DND-41 (cell line): ENCODE results near the gene VARS1.

Experiments
- ATAC-seq: fragments of 200-7000 bp; cut with Tn5 transposase; 3 replicates; pipeline ENCODE4 v1.9.1; 2021; ENCODE audit warnings: low read depth; ENCODE audit not compliant: insufficient read depth
- DNase-seq: peaks from one replicate; pipeline ENCODE4 v3.0.0-alpha.2; 2020
- H2AFZ ChIP-seq: 2 replicates; pipeline ENCODE4 v1.6.0; 2012; ENCODE audit warnings: low read depth, low read length
- H3K27ac ChIP-seq: 2 replicates; pipeline ENCODE4 v1.5.1; 2012; ENCODE audit warnings: low read length, inconsistent platforms
- H3K27me3 ChIP-seq: fragments of 200-600 bp; sonication (generic); 2 replicates; pipeline ENCODE4 v1.6.0; 2012; ENCODE audit warnings: low read length, mild to moderate bottlenecking, inconsistent platforms; ENCODE audit not compliant: insufficient read depth, poor library complexity
- H3K36me3 ChIP-seq: 2 replicates; pipeline ENCODE4 v1.5.1; 2012; ENCODE audit warnings: low read length, inconsistent platforms; ENCODE audit not compliant: insufficient read depth
- H3K4me1 ChIP-seq: 2 replicates; pipeline ENCODE4 v1.5.1; 2012; ENCODE audit warnings: mild to moderate bottlenecking, low read length; ENCODE audit not compliant: insufficient read depth
- H3K4me2 ChIP-seq: 2 replicates; pipeline ENCODE4 v1.6.0; 2012; ENCODE audit warnings: mild to moderate bottlenecking, moderate library complexity, low read length, inconsistent platforms; ENCODE audit not compliant: insufficient read depth
- H3K4me3 ChIP-seq, 2 experiments: fragments of 200-600 bp in 1 of 2; shearing (Covaris generic) in 1 of 2; 2 replicates each; pipeline ENCODE4 v1.5.1; 2012 to 2016; ENCODE audit warnings: inconsistent platforms in 2 of 2, low read length in 2 of 2, mild to moderate bottlenecking in 2 of 2, low read depth in 1 of 2, moderate library complexity in 1 of 2
- H3K79me2 ChIP-seq: 2 replicates; pipeline ENCODE4 v1.6.0; 2012; ENCODE audit warnings: low read length, inconsistent platforms; ENCODE audit not compliant: insufficient read depth
- H3K9ac ChIP-seq: 2 replicates; pipeline ENCODE4 v1.6.0; 2012; ENCODE audit warnings: low read depth, mild to moderate bottlenecking, inconsistent platforms, low read length, moderate library complexity
- H3K9me3 ChIP-seq: 2 replicates; pipeline ENCODE4 v1.5.1; 2012; ENCODE audit warnings: low read length, moderate library complexity, mild to moderate bottlenecking, inconsistent platforms; ENCODE audit not compliant: insufficient read depth, severe bottlenecking
- H4K20me1 ChIP-seq: 2 replicates; pipeline ENCODE4 v1.6.0; 2012; ENCODE audit warnings: low read length; ENCODE audit not compliant: insufficient read depth
- EZH2 ChIP-seq: IDR thresholded peaks from 3 replicates; pipeline ENCODE4 v1.6.1; 2012; ENCODE audit warnings: borderline replicate concordance, low read depth, mild to moderate bottlenecking, moderate library complexity, low read length, inconsistent platforms; ENCODE audit not compliant: severe bottlenecking
- TF ChIP-seq, protein P1 (sequence below): IDR thresholded peaks from 2 replicates; pipeline ENCODE4 v1.5.1; 2012; ENCODE audit warnings: borderline replicate concordance, low read length, moderate library complexity, mild to moderate bottlenecking; ENCODE audit not compliant: poor library complexity, severe bottlenecking; ENCODE audit errors: extremely low read depth

The VARS1 gene

DNA sequence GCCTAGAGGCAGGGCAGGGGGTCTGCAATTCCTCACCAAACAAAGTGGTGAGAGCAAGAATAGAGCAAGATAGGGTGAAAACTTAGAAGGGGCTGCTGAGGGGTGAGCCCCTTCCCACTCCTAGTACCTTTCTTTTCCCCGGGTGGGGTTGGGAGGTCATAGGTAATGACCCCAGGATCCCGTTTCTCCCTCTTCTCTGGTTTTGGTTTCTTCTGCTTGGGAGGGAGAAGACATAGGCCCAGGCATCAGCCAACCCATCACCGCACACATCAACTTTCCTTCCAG lies 3.5 kb downstream of the VARS1 start:
- Histone ChIP-seq H3K36me3 (peaks cover 48% of the 10 kb centered on the region), H4K20me1 (no peaks in the 10 kb centered on the region; the same call in 1 of the 2 replicates), H3K4me2 (no peak overlapping the region), H2AFZ (no peak overlapping the region), H3K4me3 (no peak overlapping the region), H3K79me2 (peaks cover 44% of the 10 kb centered on the region), H3K9me3 (no peaks in the 10 kb centered on the region), H3K27ac (no peak overlapping the region), H3K4me1 (peaks cover 40% of the 10 kb centered on the region), H3K9ac (no peak overlapping the region), H3K27me3 (no peaks in the 10 kb centered on the region)
- ATAC-seq: no peak
- TF ChIP-seq, protein P1, sequence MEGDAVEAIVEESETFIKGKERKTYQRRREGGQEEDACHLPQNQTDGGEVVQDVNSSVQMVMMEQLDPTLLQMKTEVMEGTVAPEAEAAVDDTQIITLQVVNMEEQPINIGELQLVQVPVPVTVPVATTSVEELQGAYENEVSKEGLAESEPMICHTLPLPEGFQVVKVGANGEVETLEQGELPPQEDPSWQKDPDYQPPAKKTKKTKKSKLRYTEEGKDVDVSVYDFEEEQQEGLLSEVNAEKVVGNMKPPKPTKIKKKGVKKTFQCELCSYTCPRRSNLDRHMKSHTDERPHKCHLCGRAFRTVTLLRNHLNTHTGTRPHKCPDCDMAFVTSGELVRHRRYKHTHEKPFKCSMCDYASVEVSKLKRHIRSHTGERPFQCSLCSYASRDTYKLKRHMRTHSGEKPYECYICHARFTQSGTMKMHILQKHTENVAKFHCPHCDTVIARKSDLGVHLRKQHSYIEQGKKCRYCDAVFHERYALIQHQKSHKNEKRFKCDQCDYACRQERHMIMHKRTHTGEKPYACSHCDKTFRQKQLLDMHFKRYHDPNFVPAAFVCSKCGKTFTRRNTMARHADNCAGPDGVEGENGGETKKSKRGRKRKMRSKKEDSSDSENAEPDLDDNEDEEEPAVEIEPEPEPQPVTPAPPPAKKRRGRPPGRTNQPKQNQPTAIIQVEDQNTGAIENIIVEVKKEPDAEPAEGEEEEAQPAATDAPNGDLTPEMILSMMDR: no peak
- DNase-seq: no peak

DNA sequence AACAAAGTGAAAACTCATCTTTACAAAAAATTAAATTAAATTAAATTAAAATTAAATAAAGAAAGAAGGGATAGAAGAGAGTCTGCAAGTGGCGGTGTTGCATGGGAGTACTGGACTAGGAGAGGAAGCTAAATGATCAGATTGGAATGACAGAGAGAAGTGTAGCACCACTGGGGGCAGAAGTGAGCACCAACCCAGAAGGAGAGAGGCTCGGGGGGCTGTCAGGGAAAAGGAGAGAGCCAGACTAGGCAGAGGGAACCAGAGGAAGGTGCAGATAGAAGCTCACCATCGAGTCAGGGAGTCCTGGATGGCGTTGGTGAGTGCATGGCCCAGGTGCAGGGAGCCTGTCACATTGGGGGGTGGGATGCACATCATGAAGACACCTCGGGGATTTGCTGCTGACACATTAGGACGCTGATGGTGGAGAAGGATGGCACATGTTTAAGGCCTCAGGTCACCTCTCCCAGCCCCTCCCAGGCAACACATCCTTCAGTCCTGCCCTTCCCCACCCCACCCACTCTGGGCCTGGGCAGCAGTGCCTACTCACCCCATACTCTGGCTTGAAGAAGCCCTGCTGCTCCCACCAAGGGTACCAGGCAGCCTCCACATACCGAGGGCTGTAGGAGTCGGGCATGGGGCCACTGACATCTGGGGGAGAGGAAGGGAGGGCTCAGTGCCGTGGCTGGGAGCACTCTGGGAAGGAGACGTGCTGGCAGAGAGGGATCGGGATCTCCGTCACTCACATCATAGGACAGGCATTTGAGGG lies 4.0 kb downstream of the VARS1 start:
- peaks cover 37% of the 10 kb centered on the region for H3K4me1 ChIP-seq
- TF ChIP-seq EZH2: no peak
- TF ChIP-seq, protein P1: peak; percentile 78
- no peak overlapping the region for H3K27ac ChIP-seq
- ATAC-seq (peak; percentile 71), DNase-seq (peak; percentile 76)
- H4K20me1 ChIP-seq: no peaks in the 10 kb centered on the region; the same call in 1 of the 2 replicates
- H3K9me3 ChIP-seq: no peaks in the 10 kb centered on the region
- H2AFZ ChIP-seq: no peak overlapping the region
- H3K4me3 ChIP-seq: no peak overlapping the region
- peak overlapping the region; percentile 1; the same call in 1 of the 2 replicates for H3K4me2 ChIP-seq
- peaks cover 44% of the 10 kb centered on the region for H3K79me2 ChIP-seq
- peaks cover 50% of the 10 kb centered on the region for H3K36me3 ChIP-seq
- H3K9ac ChIP-seq: no peak overlapping the region
- no peaks in the 10 kb centered on the region for H3K27me3 ChIP-seq

DNA sequence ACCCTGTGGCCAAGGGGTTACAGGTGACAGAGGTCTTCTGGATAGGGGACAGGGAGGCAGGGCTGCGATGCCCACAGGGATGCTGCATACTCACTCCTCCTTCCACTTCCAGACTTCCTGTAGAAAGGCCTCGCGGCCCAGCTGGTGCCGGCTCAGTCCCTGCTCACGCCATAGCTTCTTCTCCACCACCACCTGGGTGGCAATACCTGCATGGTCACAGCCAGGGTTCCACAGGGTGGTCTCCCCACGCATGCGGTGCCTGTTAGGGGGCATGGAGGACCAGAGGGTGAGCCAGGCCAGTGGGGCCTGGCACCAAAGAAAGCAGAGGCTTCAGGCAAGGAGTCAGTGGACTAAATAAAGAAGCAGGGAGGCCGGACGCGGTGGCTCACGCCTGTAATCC lies 10.1 kb downstream of the VARS1 start:
- ATAC-seq: no peak

More for the DNA sequence above, 10.1 kb downstream of the VARS1 start:
- TF ChIP-seq, protein P1: no peak
- no peak for TF ChIP-seq EZH2
- Histone ChIP-seq H3K4me1 (no peaks in the 10 kb centered on the region), H3K4me3 (no peak overlapping the region), H4K20me1 (peaks cover 4% of the 10 kb centered on the region; the same call in 1 of the 2 replicates), H3K36me3 (peaks cover 82% of the 10 kb centered on the region), H3K27ac (no peak overlapping the region), H3K27me3 (no peaks in the 10 kb centered on the region), H3K79me2 (peaks cover 2% of the 10 kb centered on the region; the same call in 1 of the 2 replicates), H3K4me2 (no peak overlapping the region), H3K9me3 (no peaks in the 10 kb centered on the region), H3K9ac (no peak overlapping the region), H2AFZ (no peak overlapping the region)
- DNase-seq: no peak
